ENCODE results near the gene ZNF681. TPM values are rescaled to one million over a fixed set of nuclear protein-coding genes. Genes with fewer than 3 reads are reported as not detected.
"Not testable (repeated sequence)": the region's sequence is repeated elsewhere in the genome, so short reads cannot be mapped to it uniquely, and the experiment has no call there.

ZNF681 gene
- total and polyA plus RNA-seq, 12 donors: 0.29 to 0.89 (median 0.56) TPM

DNA sequence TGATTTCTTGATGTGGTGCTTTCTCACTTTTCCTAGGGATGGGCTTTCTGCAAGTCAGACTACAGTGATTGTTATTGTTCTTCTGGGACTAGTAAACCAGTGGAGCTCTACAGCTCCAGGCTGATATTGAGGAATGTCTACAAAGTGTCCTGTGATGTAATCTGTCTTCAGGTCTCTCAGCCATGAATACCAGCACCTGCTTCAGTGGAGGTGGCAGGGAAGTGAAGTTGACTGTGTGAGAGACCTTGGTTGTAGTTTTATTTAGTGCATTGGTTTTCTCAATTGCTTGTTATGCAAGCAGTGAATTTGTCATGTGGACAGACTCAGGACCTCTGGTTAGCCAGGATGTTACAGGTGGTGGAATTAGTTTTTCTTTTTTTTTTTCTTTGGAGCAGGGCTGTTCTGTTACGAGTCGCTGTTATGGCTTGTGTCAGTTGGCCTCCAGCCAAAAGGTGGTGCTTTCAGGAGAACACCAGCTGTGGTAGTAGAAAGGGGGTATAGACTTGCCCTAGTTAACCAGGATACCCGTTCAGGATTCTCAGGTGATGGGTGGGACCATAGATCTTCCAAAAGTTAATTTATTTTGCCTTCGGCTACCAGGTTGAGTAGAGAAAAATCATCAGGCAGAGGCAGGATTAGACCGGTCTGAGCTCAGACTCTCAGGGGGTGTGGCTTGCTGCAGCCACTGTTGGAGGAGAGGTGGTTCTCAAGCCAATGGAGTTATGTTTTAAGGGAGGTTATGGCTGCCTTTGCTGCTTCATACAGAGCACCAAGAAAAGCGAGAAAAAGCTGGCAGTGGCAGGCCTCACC is 59.8 kb downstream of the ZNF681 start:
- H3K4me3 ChIP-seq: no peak overlapping the region
- H3K27ac ChIP-seq: no peak overlapping the region
- H3K9me3 ChIP-seq: peaks cover 0 to 16% (median 0%) of the 10 kb centered on the region in 11 donors
- no peaks in the 10 kb centered on the region for H3K27me3 ChIP-seq
- no peaks in the 10 kb centered on the region for H3K4me1 ChIP-seq
- TF ChIP-seq, protein P1, sequence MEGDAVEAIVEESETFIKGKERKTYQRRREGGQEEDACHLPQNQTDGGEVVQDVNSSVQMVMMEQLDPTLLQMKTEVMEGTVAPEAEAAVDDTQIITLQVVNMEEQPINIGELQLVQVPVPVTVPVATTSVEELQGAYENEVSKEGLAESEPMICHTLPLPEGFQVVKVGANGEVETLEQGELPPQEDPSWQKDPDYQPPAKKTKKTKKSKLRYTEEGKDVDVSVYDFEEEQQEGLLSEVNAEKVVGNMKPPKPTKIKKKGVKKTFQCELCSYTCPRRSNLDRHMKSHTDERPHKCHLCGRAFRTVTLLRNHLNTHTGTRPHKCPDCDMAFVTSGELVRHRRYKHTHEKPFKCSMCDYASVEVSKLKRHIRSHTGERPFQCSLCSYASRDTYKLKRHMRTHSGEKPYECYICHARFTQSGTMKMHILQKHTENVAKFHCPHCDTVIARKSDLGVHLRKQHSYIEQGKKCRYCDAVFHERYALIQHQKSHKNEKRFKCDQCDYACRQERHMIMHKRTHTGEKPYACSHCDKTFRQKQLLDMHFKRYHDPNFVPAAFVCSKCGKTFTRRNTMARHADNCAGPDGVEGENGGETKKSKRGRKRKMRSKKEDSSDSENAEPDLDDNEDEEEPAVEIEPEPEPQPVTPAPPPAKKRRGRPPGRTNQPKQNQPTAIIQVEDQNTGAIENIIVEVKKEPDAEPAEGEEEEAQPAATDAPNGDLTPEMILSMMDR (IDR thresholded peaks at IDR 0.05): no peak
- DNase-seq (no peak), ATAC-seq (peak in 2 of 8 donors; percentile 22 to 25)
- 59 to 68% methylated on average over 6 of the region's 6 CpGs for WGBS, 2 donors
- intact Hi-C loops (cut with DNase I): no loop called here
- H3K36me3 ChIP-seq: no peaks in the 10 kb centered on the region

GRCh38 chr19:23692937-23693336 is 65.8 kb downstream of the ZNF681 start:
- H3K9me3 ChIP-seq; ATAC-seq; DNase-seq; H3K27ac ChIP-seq; H3K4me1 ChIP-seq; intact Hi-C loops (cut with DNase I); H3K36me3 ChIP-seq; H3K27me3 ChIP-seq; H3K4me3 ChIP-seq: not testable (repeated sequence)
- WGBS, 2 donors: 67 to 70% methylated on average over 7 to 9 of the region's 9 CpGs

Other genes with a start within 250 kb of the ZNF681 start
- 1 to 10 TPM; 2.4 to 5.7 (median 3.3) TPM for gene ZNF675, start 71.7 kb downstream of the ZNF681 start, total RNA-seq
- gene ZNF675, start 71.7 kb downstream of the ZNF681 start, polyA plus RNA-seq: 1 to 10 TPM; 1.1 to 3.7 TPM
- gene ZNF726, start 156.0 kb upstream of the ZNF681 start, total RNA-seq: under 1 TPM; 0.15 to 0.85 (median 0.45) TPM
- gene ZNF726, start 156.0 kb upstream of the ZNF681 start, polyA plus RNA-seq: under 1 TPM; 0.30 to 0.44 TPM

Measured in heart right ventricle (tissue), 16 donors.